GM12891 (cell line): ENCODE data around the gene TRDMT1.

Experiments
- POLR2A ChIP-seq: IDR thresholded peaks from 2 replicates; pipeline ENCODE4 v1.6.1; 2011; ENCODE audit warnings: low read depth, low read length, control low read depth
- POLR2AphosphoS5 ChIP-seq: IDR thresholded peaks from 2 replicates; pipeline ENCODE4 v1.6.1; 2011; ENCODE audit warnings: low read depth, low read length, control low read depth
- TAF1 ChIP-seq: IDR thresholded peaks from 2 replicates; pipeline ENCODE4 v1.6.1; 2011; ENCODE audit warnings: low read depth, low read length, control low read depth

DNA sequence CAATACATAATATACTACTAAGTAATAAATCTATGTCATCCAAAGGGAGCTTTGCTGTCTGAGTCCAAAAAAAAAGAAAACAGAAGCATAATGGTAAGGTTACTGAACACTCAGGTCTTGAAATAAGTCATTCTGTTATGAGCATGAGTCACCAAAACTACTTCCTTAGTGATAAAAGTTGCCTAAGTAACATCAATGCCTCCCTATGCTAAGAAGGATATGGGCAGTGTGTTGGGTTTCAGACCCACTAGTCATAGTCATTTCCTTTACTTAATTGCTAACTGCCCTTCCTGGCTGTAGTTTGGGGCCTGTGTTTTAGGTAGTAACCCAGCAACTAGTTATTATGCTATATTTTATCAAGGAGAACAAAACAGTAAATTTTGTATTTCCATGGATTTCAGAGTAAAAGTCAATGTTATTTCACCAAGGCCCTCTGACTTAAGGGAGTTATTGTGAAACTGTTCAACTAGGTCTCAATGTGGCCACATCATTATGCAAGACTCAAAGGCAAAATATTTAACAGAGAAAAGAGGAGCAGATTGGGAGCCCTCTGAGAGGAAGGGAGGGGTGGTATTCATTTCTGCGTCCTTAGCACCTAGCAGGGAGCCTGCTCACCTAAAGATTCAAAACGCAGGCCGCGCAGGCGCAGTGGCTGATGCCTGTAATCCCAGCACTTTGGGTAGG is 14.9 kb upstream of the TRDMT1 start:
- no peak for TF ChIP-seq POLR2A
- TF ChIP-seq POLR2AphosphoS5 = no peak
- no peak for TF ChIP-seq TAF1
